HepG2 (cell line): ENCODE results near the gene TSACC. TPM values are rescaled to one million over a fixed set of nuclear protein-coding genes. Genes with fewer than 3 reads are reported as not detected.

Experiments used
- AHR ChIP-seq: IDR thresholded peaks from 2 replicates; pipeline ENCODE4 v1.6.1; 2018; ENCODE audit warnings: missing genetic modification reagents, missing compliant biosample characterization
- ARID5B ChIP-seq: IDR thresholded peaks from 2 replicates; pipeline ENCODE4 v1.4.0; 2020; ENCODE audit warnings: mild to moderate bottlenecking, missing genetic modification reagents
- CBX1 ChIP-seq: IDR thresholded peaks from one replicate; pipeline ENCODE4 v1.6.1; 2016; ENCODE audit warnings: antibody characterized with exemption, low read depth
- CENPT ChIP-seq: sonication (generic); formaldehyde crosslinking; IDR thresholded peaks from 2 replicates; pipeline ENCODE4 v1.8.0; 2022; ENCODE audit warnings: low read depth, mild to moderate bottlenecking, moderate library complexity, missing genetic modification reagents
- IRF2 ChIP-seq: IDR thresholded peaks from 2 replicates; pipeline ENCODE4 v1.6.1; 2018; ENCODE audit warnings: missing genetic modification reagents, missing compliant biosample characterization
- ISX ChIP-seq: sonication (generic); formaldehyde crosslinking; conservative IDR thresholded peaks from 2 replicates; pipeline ENCODE4 v1.5.0; 2020; ENCODE audit warnings: missing genetic modification reagents
- KDM5A ChIP-seq: fragments of 200-600 bp; sonication (generic); IDR thresholded peaks from 2 replicates; pipeline ENCODE4 v1.7.0; 2018; ENCODE audit warnings: antibody characterized with exemption, mild to moderate bottlenecking, low read length, borderline replicate concordance
- KLF11 ChIP-seq: IDR thresholded peaks from 2 replicates; pipeline ENCODE4 v1.6.1; 2016; ENCODE audit warnings: missing compliant biosample characterization
- MEIS1 ChIP-seq: sonication (generic); formaldehyde crosslinking; IDR thresholded peaks from 2 replicates; pipeline ENCODE4 v1.9.0; 2021; ENCODE audit warnings: mild to moderate bottlenecking, missing genetic modification reagents, moderate library complexity, borderline replicate concordance
- NCOA1 ChIP-seq: sonication (generic); formaldehyde crosslinking; IDR thresholded peaks from 2 replicates; pipeline ENCODE4 v1.9.0; 2021; ENCODE audit warnings: missing genetic modification reagents
- NFE2L2 ChIP-seq: fragments of 150-350 bp; IDR thresholded peaks from 2 replicates; pipeline ENCODE4 v1.6.1; 2014; ENCODE audit warnings: low read length
- POLR2G ChIP-seq: fragments of 200-400 bp; formaldehyde crosslinking; IDR thresholded peaks from 2 replicates; pipeline ENCODE4 v1.6.1; 2018; ENCODE audit warnings: mild to moderate bottlenecking, low read depth, low read length, moderate library complexity
- REPIN1 ChIP-seq: sonication (generic); formaldehyde crosslinking; IDR thresholded peaks from 2 replicates; pipeline ENCODE4 v1.8.0; 2022; ENCODE audit warnings: missing genetic modification reagents, low read depth, mild to moderate bottlenecking, borderline replicate concordance
- TBX2 ChIP-seq: sonication (generic); formaldehyde crosslinking; IDR thresholded peaks from 2 replicates; pipeline ENCODE4 v1.5.0; 2020; ENCODE audit warnings: missing genetic modification reagents, mild to moderate bottlenecking, borderline replicate concordance
- ZFX ChIP-seq: sonication (generic); formaldehyde crosslinking; IDR thresholded peaks from 2 replicates; pipeline ENCODE4 v1.4.0; 2020; ENCODE audit warnings: mild to moderate bottlenecking, low read depth, missing genetic modification reagents, moderate library complexity
- ZHX1 ChIP-seq: sonication (generic); formaldehyde crosslinking; IDR thresholded peaks from 2 replicates; pipeline ENCODE4 v1.8.1; 2022; ENCODE audit warnings: low read depth, mild to moderate bottlenecking, missing genetic modification reagents
- ZMYM2 ChIP-seq: sonication (generic); formaldehyde crosslinking; IDR thresholded peaks from 2 replicates; pipeline ENCODE4 v1.8.0; 2022; ENCODE audit warnings: mild to moderate bottlenecking, missing genetic modification reagents
- ZNF18 ChIP-seq: sonication (generic); formaldehyde crosslinking; IDR thresholded peaks from 2 replicates; pipeline ENCODE4 v1.8.0; 2022; ENCODE audit warnings: mild to moderate bottlenecking, missing genetic modification reagents; ENCODE audit not compliant: insufficient replicate concordance
- ZNF576 ChIP-seq: sonication (generic); formaldehyde crosslinking; IDR thresholded peaks from 2 replicates; pipeline ENCODE4 v1.4.0; 2020; ENCODE audit warnings: mild to moderate bottlenecking, missing genetic modification reagents
- ZNF766 ChIP-seq: sonication (generic); formaldehyde crosslinking; IDR thresholded peaks from 2 replicates; pipeline ENCODE4 v1.5.0; 2020; ENCODE audit warnings: missing genetic modification reagents, borderline replicate concordance
- ZSCAN25 ChIP-seq: sonication (generic); formaldehyde crosslinking; IDR thresholded peaks from 2 replicates; pipeline ENCODE4 v1.8.0; 2022; ENCODE audit warnings: mild to moderate bottlenecking, missing genetic modification reagents
- polyA plus RNA-seq, 8 experiments: library from polyadenylated mRNA; depleted of rRNA in 3 of 8; stranded (reverse) in 7 of 8; unstranded in 1 of 8; fragments of >200 nt; fragmentation: Illumina TruSeq in 4 of 8; extraction: Trizol in 4 of 8; gene quantifications; 2 replicates each; pipeline versions ENCODE4 v1.2.1 to v1.2.3, GENCODE V29; 2011 to 2016; ENCODE audit warnings: low read depth in 4 of 8, missing spikeins in 1 of 8, mixed read lengths in 1 of 8; ENCODE audit not compliant: insufficient read depth in 1 of 8
- total RNA-seq, 5 experiments: library from RNA; depleted of rRNA; stranded (reverse); fragments of >200 nt; fragmentation: Illumina TruSeq; extraction: Trizol; gene quantifications; 2 replicates each; pipeline ENCODE4 v1.2.3, GENCODE V29; 2016; ENCODE audit warnings: low read depth in 1 of 5

The TSACC gene
- total and polyA plus RNA-seq, 2 of the 13 experiments (the other 11 are each of a cell fraction or from before 2014, with no cell fraction given) = 1.5 to 2.6 TPM

GRCh38 chr1:156291226-156292061 is 46.9 kb upstream of the TSACC start (continued):
- no peak; the same call in 1 of the 2 replicates for TF ChIP-seq ZSCAN25 (CRISPR knock-in tag)
- no peak for TF ChIP-seq ZNF766
- 0 out of 2 replicates have a peak, but pooled peaks have one; percentile 64 for TF ChIP-seq KLF11 (CRISPR knock-in tag)
- TF ChIP-seq ZMYM2 (CRISPR knock-in tag) = 0 out of 2 replicates have a peak, but pooled peaks have one; percentile 40
- TF ChIP-seq REPIN1 (CRISPR knock-in tag) = peak; percentile 84; the same call in 1 of the 2 replicates
- TF ChIP-seq POLR2G = peak; percentile 87
- no peak for TF ChIP-seq AHR
- TF ChIP-seq NFE2L2 = no peak
- TF ChIP-seq ZHX1 (CRISPR knock-in tag) = peak; percentile 40; the same call in 1 of the 2 replicates
- TF ChIP-seq MEIS1 = no peak
- TF ChIP-seq CBX1 = no peak
- TF ChIP-seq ZNF18 (CRISPR knock-in tag) = peak; percentile 51
- TF ChIP-seq ARID5B = peak; percentile 61
- TF ChIP-seq CENPT (CRISPR knock-in tag) = no peak
- TF ChIP-seq ISX (CRISPR knock-in tag) = no peak
- 0 out of 2 replicates have a peak, but pooled peaks have one; percentile 45 for TF ChIP-seq NCOA1 (CRISPR knock-in tag)
- peak; percentile 98 for TF ChIP-seq ZFX (CRISPR knock-in tag)
- no peak for TF ChIP-seq ZNF576 (CRISPR knock-in tag)
- peak; percentile 46; the same call in 1 of the 2 replicates for TF ChIP-seq KDM5A
- no peak; the same call in 1 of the 2 replicates for TF ChIP-seq TBX2 (CRISPR knock-in tag)
- peak; percentile 60; the same call in 1 of the 2 replicates for TF ChIP-seq IRF2 (CRISPR knock-in tag)
